SH-SY5Y (cell line): ENCODE data around the gene MRPL42.

ENCODE experiments used
- GATA2 ChIP-seq: IDR thresholded peaks from 2 replicates; pipeline ENCODE4 v1.6.1; 2011; ENCODE audit warnings: mild to moderate bottlenecking, low read depth, low read length
- GATA3 ChIP-seq: IDR thresholded peaks from 2 replicates; pipeline ENCODE4 v1.6.1; 2011; ENCODE audit warnings: low read depth, mild to moderate bottlenecking, low read length, moderate library complexity

DNA sequence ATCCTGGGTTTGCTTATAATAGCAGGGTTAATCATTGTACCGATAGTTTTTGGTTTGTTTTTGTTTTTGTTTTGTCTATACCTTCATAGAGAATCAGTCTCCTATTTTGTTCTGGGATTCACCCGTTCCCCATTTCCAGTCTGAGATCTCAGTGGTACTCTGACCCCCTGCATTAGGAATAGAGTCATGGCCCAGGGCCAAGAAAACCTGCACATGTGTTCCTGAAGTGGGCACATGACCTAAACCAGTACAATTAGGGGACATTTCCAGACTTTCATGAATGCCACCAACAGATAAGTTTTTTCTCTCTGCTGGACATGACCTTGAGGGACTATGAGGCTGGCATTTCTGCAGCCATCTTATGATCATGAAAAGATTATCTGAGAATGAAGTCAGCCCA is 52.5 kb downstream of the MRPL42 start:
- no peak for TF ChIP-seq GATA2
- TF ChIP-seq GATA3: no peak
